Hematopoietic multipotent progenitor cell treated with erythropoietin and hydrocortisone succinate and interleukin-3 and kit ligand, for 4 days (in vitro differentiated cells): Measurements from ENCODE around the gene KIF21B.
A peak's percentile ranks its signal among the peaks of the same experiment; 100 is the strongest.
"Not testable (repeated sequence)": the region's sequence is repeated elsewhere in the genome, so short reads cannot be mapped to it uniquely, and the experiment has no call there.

Experiments
- DNase-seq: peaks from one replicate; pipeline ENCODE4 v3.0.0-alpha.2; 2015

KIF21B gene

GRCh38 chr1:200934676-200935245 is 88.8 kb downstream of the KIF21B start:
- no peak for DNase-seq

- no peak for DNase-seq
Measured at GRCh38 chr1:200931776-200932175, 91.7 kb downstream of the KIF21B start.

- not testable (repeated sequence) for DNase-seq
Measured at GRCh38 chr1:200930285-200930684, 93.2 kb downstream of the KIF21B start.

GRCh38 chr1:200929530-200930278 is 93.8 kb downstream of the KIF21B start:
- peak; percentile 33 for DNase-seq

GRCh38 chr1:200925831-200926230 is 97.7 kb downstream of the KIF21B start:
- DNase-seq: peak; percentile 56

- no peak for DNase-seq
Measured at GRCh38 chr1:200923601-200924000, 99.9 kb downstream of the KIF21B start.

GRCh38 chr1:200922406-200922805 is 101.1 kb downstream of the KIF21B start:
- no peak for DNase-seq

GRCh38 chr1:200921571-200922110 is 101.9 kb downstream of the KIF21B start:
- DNase-seq: no peak
